Mononuclear cell (primary cell): ENCODE measurements around the gene SYT13. TPM values are rescaled to one million over a fixed set of nuclear protein-coding genes. Genes with fewer than 3 reads are reported as not detected.
"Not testable (repeated sequence)": the region's sequence is repeated elsewhere in the genome, so short reads cannot be mapped to it uniquely, and the experiment has no call there.

Experiments
- H3K27me3 ChIP-seq: 2 replicates; pipeline ENCODE4 v1.6.0; 2011; ENCODE audit warnings: low read length, control low read depth; ENCODE audit not compliant: insufficient read depth
- H3K4me1 ChIP-seq: 2 replicates; pipeline ENCODE4 v1.5.1; 2011; ENCODE audit warnings: mild to moderate bottlenecking, low read length, control low read depth; ENCODE audit not compliant: insufficient read depth
- H3K4me3 ChIP-seq: 2 replicates; pipeline ENCODE4 v1.5.1; 2011; ENCODE audit warnings: mild to moderate bottlenecking, low read length, moderate library complexity
- H3K9me3 ChIP-seq: 2 replicates; pipeline ENCODE4 v1.5.1; 2011; ENCODE audit warnings: low read depth, mild to moderate bottlenecking, control low read depth, low read length
- total RNA-seq: library from RNA; depleted of rRNA; stranded (reverse); fragments of >200 nt; gene quantifications from one replicate; pipeline ENCODE4 v1.2.3, GENCODE V29; 2012

Gene SYT13
- total RNA-seq, 1 donor = under 0.01 TPM

DNA sequence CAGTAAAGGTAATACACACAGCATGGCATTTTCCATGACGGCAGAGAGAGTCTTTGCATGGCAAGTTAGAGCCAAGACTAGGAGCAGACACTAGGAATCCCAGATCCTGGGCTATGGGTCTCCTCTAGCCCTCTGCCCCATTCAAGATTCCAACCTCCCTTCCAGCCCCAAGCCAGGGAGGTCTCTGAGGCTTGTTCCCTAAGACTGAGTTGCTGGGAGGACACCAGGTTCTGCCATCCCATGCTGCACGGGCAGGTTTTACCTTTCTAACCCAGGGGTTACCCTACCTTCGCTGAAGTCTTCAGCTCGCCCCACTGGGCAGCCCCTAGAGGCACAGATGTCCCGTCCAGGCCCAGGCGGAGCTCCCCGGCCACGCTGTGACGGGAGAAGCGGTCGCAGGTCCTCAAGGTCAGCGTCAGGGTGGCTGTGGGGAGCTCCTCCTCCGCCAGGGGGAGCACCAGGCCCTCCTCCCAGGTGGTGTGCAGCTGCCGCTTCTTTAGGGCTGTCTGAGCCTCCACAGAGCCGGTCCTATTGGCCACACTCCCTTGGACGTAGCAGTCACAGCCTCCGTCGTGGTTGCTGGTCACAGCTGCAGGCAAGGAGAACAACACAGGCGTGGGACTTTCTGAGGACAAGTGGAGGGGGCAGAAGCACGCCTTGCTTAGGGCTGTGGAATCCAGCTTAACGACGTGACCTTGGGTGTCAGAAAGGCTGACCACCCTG lies 33.8 kb downstream of the SYT13 start:
- no peaks in the 10 kb centered on the region for H3K4me1 ChIP-seq
- no peak overlapping the region for H3K4me3 ChIP-seq
- H3K27me3 ChIP-seq = no peaks in the 10 kb centered on the region
- H3K9me3 ChIP-seq = no peaks in the 10 kb centered on the region

DNA sequence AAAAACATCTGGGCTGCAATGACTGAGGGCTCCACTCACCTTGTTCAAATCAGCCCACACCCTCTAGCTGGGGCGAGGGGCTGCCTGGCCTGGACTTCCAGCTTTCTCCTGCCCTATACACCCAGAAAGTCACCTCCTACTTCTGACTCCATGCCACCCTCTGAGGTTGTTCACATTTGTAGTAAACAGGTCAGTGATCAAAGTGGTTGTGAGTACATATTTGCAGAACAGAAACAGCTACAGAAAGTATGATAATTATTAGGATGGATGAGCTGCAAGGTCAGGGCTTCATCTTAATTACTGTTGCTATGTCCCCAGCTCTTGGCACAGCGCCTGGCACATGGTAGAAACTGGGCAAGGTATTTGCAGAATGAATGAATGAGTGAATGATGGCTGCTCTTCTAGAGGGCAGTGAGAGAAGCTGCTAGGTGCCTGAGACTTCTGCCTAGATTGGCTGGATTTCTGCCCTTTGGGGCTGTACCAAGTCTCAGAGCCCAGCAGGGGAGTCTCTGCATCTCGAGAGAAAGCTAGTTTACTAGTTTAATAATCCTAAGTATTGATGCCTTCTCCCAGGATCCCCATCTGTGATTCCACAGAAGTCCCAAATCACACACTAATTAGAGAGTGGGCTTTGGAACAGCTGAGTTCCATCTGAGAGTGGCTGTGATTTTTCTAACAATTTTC lies 36.0 kb downstream of the SYT13 start:
- Histone ChIP-seq H3K4me1 (no peaks in the 10 kb centered on the region), H3K9me3 (no peaks in the 10 kb centered on the region), H3K4me3 (no peak overlapping the region), H3K27me3 (no peaks in the 10 kb centered on the region)

DNA sequence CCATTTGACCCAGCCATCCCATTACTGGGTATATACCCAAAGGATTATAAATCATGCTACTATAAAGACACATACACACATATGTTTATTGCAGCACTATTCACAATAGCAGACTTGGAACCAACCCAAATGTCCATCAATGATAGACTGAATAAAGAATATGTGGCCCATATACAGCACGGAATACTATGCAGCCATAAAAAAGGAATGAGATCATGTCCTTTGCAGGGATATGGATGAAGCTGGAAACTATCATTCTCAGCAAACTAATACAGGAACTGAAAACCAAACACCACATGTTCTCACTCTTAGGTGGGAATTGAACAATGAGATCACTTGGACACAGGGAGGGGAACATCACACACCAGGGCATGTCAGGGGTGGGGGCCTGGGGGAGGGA lies 36.8 kb downstream of the SYT13 start:
- H3K4me1 ChIP-seq, H3K9me3 ChIP-seq, H3K4me3 ChIP-seq, H3K27me3 ChIP-seq: not testable (repeated sequence)

DNA sequence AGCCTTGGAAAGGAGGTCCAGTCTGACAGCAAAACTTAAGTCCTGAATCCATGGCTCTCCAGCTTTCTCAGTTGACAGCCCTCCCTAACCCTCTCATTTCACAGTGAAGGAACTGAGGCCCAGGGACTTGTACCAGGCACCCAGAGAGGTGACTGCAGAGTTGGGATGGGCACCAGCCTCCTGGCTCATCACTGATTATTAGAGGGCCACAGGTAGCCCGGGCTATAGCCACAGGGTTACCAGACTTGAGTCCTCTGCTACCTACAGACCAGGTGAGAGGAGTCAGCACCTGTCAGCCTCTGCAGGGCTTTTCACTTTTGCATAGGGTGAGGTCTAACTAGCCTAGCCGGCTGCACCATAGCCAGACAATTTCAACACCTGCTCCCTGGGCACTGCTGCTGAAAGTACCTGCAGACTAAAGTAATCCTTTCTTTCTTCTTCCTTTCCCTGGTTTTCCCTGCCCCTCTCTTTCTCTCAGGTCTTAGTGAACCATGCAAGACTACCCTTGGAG lies 37.6 kb downstream of the SYT13 start:
- H3K4me1 ChIP-seq = no peaks in the 10 kb centered on the region
- H3K27me3 ChIP-seq = no peaks in the 10 kb centered on the region
- no peak overlapping the region for H3K4me3 ChIP-seq
- H3K9me3 ChIP-seq = no peaks in the 10 kb centered on the region

DNA sequence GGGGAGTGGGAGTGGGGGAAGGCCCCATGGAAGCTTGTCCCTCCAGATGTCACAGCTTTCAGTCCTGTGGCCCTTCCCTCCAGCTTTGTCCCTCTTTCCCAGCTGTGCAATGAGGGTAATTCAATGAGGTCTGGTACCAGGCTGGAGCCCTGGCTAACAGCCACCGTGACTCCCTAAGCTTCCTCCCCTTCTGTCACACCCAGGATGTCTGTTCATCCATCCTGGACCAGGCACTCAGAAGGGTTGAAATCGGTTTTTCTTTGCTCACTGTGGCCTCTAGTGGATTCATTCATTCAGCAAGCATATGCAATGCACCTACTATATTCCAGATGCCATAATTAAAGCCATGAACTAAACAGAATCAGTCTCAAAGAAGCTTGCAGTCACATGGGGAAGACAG lies 38.7 kb downstream of the SYT13 start:
- H3K4me1 ChIP-seq = no peaks in the 10 kb centered on the region
- no peak overlapping the region for H3K4me3 ChIP-seq
- H3K27me3 ChIP-seq = no peaks in the 10 kb centered on the region
- H3K9me3 ChIP-seq = no peaks in the 10 kb centered on the region

DNA sequence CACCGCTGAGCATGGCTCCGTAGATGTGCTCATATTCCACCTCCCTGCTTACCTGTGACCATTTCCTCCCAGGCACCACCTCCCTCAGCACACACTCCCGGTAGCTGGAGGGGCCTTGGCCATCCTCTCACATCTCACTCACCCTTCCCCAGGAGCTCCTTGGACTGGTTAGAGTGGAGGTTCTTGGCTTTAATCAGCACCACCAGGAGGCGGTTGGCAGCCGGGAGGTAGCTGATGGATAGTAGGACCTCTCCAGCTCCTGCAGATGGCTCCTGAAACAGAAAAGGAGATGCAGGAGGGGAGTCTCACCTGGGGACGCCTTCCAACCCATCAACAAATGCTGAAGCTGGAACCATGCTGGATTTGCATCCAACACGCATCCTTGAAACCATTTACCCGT lies 39.9 kb downstream of the SYT13 start:
- Histone ChIP-seq H3K4me1 (no peaks in the 10 kb centered on the region), H3K27me3 (no peaks in the 10 kb centered on the region), H3K9me3 (no peaks in the 10 kb centered on the region), H3K4me3 (no peak overlapping the region)

DNA sequence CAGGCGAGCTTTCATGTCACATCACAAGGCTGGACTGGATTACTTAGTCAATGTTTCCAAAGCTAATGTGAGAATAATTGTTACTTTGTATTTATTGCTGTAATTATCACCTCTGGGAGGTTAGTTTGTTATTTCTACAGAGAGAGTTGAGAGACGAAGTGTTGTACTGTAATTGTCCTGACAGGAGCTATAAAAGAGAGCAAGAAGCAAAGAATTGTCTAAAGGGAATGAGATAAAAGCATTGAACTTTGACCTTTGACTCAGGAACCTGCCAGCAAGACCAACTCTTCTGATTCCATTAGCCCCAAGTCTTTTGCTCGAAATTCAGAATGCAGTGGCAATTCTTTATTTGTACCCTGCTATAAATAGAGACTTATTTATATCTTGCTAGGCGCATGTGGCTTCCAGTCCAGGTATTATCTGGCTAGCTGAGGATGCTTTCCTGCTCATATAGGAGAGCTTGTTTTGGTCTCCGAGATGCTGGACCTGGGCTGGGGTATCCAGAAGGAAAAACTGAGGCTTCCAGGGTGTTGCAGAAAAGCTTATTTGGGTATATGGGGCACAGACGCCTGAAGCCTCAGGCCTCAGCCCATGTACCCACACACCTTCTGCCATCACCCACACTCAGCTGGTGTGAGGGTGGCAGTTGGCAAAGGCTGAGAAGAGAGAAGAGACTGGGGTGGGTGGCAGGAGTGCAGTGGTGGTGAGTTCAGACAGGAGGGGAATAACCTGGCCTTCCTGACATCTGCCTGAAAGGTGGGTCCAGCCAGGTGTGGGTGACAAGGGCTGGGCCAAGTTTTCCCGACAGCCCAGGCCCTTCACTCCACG lies 40.7 kb downstream of the SYT13 start:
- H3K4me3 ChIP-seq = no peak overlapping the region
- no peaks in the 10 kb centered on the region for H3K4me1 ChIP-seq
- H3K9me3 ChIP-seq = no peaks in the 10 kb centered on the region
- H3K27me3 ChIP-seq = no peaks in the 10 kb centered on the region

DNA sequence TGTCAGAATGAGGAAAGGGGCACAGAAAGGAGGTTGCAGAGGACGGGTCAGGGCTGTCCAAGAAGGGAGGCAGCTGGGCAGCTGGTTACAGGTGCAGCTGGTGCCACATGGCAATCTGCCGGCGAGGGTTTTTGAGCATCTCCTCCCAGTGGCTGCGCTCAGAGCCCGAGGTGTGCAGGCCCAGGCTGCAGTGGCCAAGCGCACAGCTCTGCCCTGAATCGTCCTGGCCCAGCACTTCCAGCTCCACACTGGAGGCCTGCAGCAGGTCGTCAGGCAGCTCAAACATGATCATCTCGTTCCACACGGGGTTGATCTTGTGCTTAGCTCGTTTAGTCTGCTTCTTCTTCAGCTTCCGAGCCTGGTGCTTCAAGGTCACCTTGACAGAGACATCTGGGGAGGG lies 42.2 kb downstream of the SYT13 start:
- Histone ChIP-seq H3K4me3 (no peak overlapping the region), H3K27me3 (peaks cover 2% of the 10 kb centered on the region), H3K4me1 (no peaks in the 10 kb centered on the region), H3K9me3 (no peaks in the 10 kb centered on the region)

DNA sequence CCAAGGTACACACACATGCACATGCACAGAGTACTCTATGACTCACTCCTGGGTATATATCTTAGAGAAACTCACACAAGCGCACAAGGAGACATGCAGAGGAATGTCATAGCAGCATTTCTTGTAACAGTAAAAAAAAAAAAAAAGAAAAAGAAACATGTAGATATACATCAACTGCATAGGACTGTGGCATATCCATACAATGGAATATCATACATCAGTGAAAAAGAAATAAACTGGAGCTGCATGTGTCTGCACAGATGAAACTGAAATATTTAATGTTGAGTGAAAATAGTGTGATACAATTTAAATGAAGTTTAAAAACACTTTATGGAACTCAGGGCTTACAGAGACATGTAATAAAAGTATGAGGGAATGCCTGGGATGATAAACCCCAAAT lies 46.4 kb downstream of the SYT13 start:
- Histone ChIP-seq H3K27me3 (peaks cover 2% of the 10 kb centered on the region), H3K9me3 (no peaks in the 10 kb centered on the region), H3K4me1 (no peaks in the 10 kb centered on the region), H3K4me3 (no peak overlapping the region)

DNA sequence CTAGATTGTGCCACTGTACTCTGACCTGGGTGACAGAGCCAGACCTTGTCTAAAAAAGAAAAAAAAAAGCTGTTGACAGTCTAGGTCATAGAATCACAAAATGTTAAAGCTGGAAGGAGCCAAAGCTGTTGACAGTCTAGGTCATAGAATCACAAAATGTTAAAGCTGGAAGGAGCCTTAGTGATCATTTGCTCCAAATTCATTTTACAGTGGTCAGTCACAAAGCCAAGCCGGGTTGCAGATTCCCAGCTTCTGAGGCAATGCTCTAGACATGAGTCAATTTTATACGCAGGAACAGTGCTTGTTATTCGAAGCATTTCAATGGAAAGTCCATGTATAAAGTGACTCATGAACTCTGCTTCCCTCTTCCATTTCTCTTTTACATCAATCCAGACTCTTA lies 47.4 kb downstream of the SYT13 start:
- H3K4me1 ChIP-seq = no peaks in the 10 kb centered on the region
- no peaks in the 10 kb centered on the region for H3K9me3 ChIP-seq
- H3K4me3 ChIP-seq = no peak overlapping the region
- H3K27me3 ChIP-seq = peaks cover 2% of the 10 kb centered on the region

DNA sequence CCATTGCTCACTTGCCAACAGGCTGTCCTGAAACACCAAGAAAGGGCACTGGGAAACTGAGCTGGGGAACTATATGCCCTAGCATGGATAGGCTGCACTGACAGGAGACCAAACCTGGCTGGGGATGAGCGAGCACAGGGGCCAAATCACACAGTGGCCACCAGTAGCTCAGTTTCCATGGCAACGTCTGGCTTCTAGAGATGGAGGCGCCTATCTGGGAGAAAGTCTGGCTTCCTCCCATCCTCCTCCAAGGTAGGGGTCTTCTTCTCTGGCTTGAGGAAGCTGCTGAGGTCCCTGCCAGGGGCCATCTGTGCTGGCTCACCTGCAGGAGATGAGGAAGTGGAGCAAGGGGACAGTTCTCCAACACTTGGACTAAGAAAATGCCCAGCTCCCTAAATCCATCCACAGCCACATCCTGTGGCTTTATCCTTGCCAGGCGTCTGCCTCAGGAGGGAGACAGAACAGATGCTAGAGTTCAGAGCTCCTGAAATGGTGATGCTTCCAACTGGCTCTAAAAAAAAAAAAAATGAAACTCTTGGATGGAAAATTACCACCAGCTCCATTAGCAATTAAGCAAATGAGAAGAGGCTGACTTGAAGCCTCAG lies 48.3 kb downstream of the SYT13 start:
- Histone ChIP-seq H3K27me3 (peaks cover 2% of the 10 kb centered on the region), H3K4me3 (no peak overlapping the region), H3K4me1 (no peaks in the 10 kb centered on the region), H3K9me3 (no peaks in the 10 kb centered on the region)

DNA sequence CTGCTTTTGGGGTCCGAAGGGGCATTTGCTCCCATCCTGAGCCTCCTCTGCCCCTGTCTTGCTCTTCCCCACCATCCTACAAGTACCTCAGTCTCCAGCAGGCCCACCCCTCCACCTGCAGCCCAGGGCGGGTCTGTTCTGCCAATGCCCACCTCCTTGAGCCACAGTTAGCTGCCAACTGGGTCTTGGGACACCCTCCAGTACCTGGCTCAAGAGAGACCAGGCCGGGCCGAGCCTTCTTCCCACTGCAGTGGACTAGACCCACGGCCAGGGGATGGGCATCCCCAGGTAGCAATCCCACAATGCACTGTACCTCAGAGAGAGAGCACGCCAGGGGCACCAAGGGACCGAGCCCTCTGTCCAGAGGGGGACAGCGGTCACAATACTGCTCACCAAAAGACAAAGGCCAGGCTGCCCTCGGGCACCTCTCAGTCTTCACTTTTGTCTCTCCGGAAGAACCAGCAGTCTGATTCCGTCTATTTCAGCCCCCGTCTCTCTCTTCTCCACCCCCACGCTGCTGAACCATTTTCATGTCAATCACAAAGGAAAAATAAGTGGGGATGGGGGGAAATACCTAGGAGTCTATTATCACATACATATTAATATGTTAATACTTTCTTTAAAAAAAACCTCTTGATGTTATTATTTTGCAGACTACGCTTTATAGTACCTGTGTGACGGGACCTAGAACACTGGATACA lies 51.7 kb downstream of the SYT13 start:
- peaks cover under 1% of the 10 kb centered on the region for H3K27me3 ChIP-seq
- no peak overlapping the region for H3K4me3 ChIP-seq
- no peaks in the 10 kb centered on the region for H3K4me1 ChIP-seq
- H3K9me3 ChIP-seq = no peaks in the 10 kb centered on the region

DNA sequence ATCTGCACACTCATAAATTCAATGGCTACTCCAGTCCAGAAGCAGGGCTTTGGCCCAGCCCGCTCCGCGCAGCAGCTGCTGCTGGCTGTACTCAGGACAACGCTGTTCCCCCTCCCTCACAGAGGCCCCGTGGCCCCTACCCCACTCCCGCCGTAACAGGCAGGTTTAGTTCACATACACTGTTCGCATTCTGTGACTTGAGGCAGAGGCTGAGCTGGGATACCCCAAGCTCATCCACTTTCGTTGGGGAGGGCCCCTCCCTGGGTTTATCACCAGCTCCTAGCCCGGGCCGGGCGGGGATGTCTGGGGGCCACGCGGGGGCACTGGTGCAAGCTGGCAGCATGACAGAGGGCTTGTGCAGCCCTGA lies 52.4 kb downstream of the SYT13 start:
- Histone ChIP-seq H3K4me3 (no peak overlapping the region), H3K9me3 (no peaks in the 10 kb centered on the region), H3K4me1 (no peaks in the 10 kb centered on the region), H3K27me3 (no peaks in the 10 kb centered on the region)

DNA sequence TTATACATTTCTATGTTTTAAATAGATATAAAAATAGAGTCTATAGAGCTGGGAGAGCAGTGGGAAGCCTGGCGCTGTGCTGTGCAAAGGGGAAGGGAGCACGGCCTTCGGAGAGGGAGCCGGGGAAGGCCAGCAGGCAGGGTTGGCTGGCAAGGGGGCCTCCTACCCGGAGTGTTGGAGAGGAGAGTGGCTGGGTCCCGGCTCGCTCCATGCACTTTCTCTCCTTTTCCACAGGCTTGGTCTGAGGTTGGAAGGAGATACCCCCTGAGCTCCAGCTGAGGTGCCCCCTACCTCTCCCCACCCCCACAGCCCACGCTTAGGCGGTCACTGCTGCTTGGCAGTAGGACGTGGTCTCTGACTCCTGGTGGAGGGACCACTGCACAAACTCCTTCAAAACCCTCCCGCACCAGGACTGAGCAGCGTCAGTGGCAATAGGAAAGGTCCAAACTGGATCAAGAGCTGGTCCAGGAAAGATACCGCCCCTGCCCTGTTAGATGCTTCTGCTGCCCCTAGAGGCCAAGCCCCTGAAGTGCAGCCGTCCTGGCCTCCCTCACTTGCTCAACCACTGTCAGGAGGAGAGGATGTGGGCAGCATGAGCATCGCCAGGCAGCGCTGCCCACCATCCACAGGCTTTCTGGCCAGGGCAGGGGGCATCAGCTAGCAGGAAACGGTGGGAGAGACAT lies 52.9 kb downstream of the SYT13 start:
- no peak overlapping the region for H3K4me3 ChIP-seq

More for the DNA sequence above, 52.9 kb downstream of the SYT13 start:
- no peaks in the 10 kb centered on the region for H3K27me3 ChIP-seq
- H3K4me1 ChIP-seq = no peaks in the 10 kb centered on the region
- H3K9me3 ChIP-seq = no peaks in the 10 kb centered on the region
